Cardiac muscle cell (in vitro differentiated cells and primary cell): ENCODE results near the gene LCN10. TPM values are rescaled to one million over a fixed set of nuclear protein-coding genes. Genes with fewer than 3 reads are reported as not detected.
"Not testable (repeated sequence)": the region's sequence is repeated elsewhere in the genome, so short reads cannot be mapped to it uniquely, and the experiment has no call there.

ENCODE experiments used
- DNase-seq, 2 donors: peaks; one replicate each; pipeline versions ENCODE4 v3.0.0 to v3.0.0-alpha.2; 2010 to 2017; ENCODE audit warnings: low read depth in 1 of 2, low spot score in 1 of 2
- H3K27ac ChIP-seq: fragments of 200-600 bp; sonication (generic); 2 replicates; pipeline ENCODE4 v1.5.1; 2016
- H3K27me3 ChIP-seq: fragments of 200-600 bp; sonication (generic); 2 replicates; pipeline ENCODE4 v1.6.0; 2016; ENCODE audit warnings: control low read depth
- H3K36me3 ChIP-seq: fragments of 200-600 bp; sonication (generic); 2 replicates; pipeline ENCODE4 v1.5.1; 2016; ENCODE audit warnings: control low read depth
- H3K4me1 ChIP-seq: fragments of 200-600 bp; sonication (generic); 2 replicates; pipeline ENCODE4 v1.8.1; 2017; ENCODE audit warnings: low read depth, mild to moderate bottlenecking, mixed run types
- H3K4me3 ChIP-seq: fragments of 200-600 bp; sonication (generic); 2 replicates; pipeline ENCODE4 v1.5.1; 2016; ENCODE audit warnings: mild to moderate bottlenecking
- H3K9me3 ChIP-seq: fragments of 200-600 bp; sonication (generic); 2 replicates; pipeline ENCODE4 v1.5.1; 2017; ENCODE audit warnings: low read depth, mild to moderate bottlenecking, control low read depth
- polyA plus RNA-seq: library from polyadenylated mRNA; unstranded; fragments of >200 nt; fragmentation: Nextera tagmentation; extraction: Ambion mirVana; gene quantifications from 2 replicates; pipeline ENCODE4 v1.2.1, GENCODE V29; 2016
- total RNA-seq: library from RNA; depleted of rRNA; stranded (reverse); fragments of >200 nt; gene quantifications from 2 replicates; pipeline ENCODE4 v1.2.3, GENCODE V29; 2016
- TF ChIP-seq, protein P1 (sequence below): IDR thresholded peaks from 2 replicates; pipeline ENCODE4 v1.5.1; 2012; ENCODE audit warnings: low read depth, mild to moderate bottlenecking, low read length

The LCN10 gene
- total and polyA plus RNA-seq, 2 experiments from 2014 or later: 0.63 to 0.71 TPM

DNA sequence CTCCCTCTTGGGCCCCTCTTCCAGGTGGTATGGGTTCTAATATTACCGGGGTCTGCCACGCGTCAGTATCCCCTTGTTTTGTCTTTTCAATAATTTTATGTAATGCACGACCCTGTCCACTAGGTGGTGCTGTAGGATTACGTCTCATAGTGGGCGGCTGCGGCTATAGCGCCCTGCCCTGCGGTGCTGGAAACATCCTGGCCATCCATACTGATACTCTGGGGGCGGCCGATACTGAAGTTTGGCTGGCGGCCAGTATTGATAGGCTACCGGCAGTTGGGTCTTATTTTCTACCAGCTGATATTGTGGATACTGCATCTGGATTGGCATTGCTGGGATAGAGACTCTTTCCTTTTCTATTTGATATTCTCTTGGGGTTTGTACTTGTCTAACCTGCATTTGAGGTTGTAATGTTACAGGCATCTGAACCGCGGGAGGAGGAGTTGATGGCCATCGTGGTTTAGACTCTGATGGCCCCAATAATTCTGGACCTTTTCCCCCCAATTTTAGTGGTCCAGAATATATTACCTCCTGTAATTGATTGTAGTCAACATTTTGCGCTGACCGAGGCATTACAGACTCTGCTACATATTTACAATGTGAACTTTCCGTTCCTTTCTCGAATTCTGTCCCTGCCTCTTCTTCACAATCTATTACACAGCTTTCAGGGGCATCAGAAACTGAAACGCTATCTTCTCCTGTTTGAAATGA lies 45.1 kb upstream of the LCN10 start:
- no peaks in the 10 kb centered on the region for H3K27me3 ChIP-seq
- no peaks in the 10 kb centered on the region for H3K36me3 ChIP-seq
- TF ChIP-seq, protein P1, sequence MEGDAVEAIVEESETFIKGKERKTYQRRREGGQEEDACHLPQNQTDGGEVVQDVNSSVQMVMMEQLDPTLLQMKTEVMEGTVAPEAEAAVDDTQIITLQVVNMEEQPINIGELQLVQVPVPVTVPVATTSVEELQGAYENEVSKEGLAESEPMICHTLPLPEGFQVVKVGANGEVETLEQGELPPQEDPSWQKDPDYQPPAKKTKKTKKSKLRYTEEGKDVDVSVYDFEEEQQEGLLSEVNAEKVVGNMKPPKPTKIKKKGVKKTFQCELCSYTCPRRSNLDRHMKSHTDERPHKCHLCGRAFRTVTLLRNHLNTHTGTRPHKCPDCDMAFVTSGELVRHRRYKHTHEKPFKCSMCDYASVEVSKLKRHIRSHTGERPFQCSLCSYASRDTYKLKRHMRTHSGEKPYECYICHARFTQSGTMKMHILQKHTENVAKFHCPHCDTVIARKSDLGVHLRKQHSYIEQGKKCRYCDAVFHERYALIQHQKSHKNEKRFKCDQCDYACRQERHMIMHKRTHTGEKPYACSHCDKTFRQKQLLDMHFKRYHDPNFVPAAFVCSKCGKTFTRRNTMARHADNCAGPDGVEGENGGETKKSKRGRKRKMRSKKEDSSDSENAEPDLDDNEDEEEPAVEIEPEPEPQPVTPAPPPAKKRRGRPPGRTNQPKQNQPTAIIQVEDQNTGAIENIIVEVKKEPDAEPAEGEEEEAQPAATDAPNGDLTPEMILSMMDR: peak; percentile 65
- DNase-seq: peak; percentile 69 to 86
- peak overlapping the region; percentile 97 for H3K27ac ChIP-seq
- H3K9me3 ChIP-seq: no peaks in the 10 kb centered on the region
- H3K4me3 ChIP-seq: no peak overlapping the region
- peaks cover 59% of the 10 kb centered on the region for H3K4me1 ChIP-seq

- not testable (repeated sequence) for H3K36me3 ChIP-seq, DNase-seq, H3K27ac ChIP-seq, H3K27me3 ChIP-seq, H3K4me3 ChIP-seq, H3K9me3 ChIP-seq
- H3K4me1 ChIP-seq: peaks cover 54% of the 10 kb centered on the region
Observed at GRCh38 chr9:136786983-136787382, 44.2 kb upstream of the LCN10 start.

GRCh38 chr9:136786451-136786850 lies 43.7 kb upstream of the LCN10 start:
- Histone ChIP-seq H3K36me3 (no peaks in the 10 kb centered on the region), H3K9me3 (no peaks in the 10 kb centered on the region), H3K4me1 (peaks cover 53% of the 10 kb centered on the region), H3K27me3 (no peaks in the 10 kb centered on the region), H3K4me3 (no peak overlapping the region), H3K27ac (peak overlapping the region; percentile 90)
- TF ChIP-seq, protein P1: no peak
- DNase-seq: no peak

GRCh38 chr9:136785565-136786355 lies 43.0 kb upstream of the LCN10 start:
- not testable (repeated sequence) for H3K27me3 ChIP-seq, H3K4me3 ChIP-seq

GRCh38 chr9:136784997-136785361 lies 42.2 kb upstream of the LCN10 start:
- peak in 1 of 2 donors; percentile 32 for DNase-seq
- TF ChIP-seq, protein P1: no peak
- no peaks in the 10 kb centered on the region for H3K27me3 ChIP-seq
- peaks cover 47% of the 10 kb centered on the region for H3K4me1 ChIP-seq
- H3K9me3 ChIP-seq: no peaks in the 10 kb centered on the region
- no peaks in the 10 kb centered on the region for H3K36me3 ChIP-seq
- H3K27ac ChIP-seq: peak overlapping the region; percentile 90
- H3K4me3 ChIP-seq: no peak overlapping the region

More at GRCh38 chr9:136785565-136786355, 43.0 kb upstream of the LCN10 start:
- Histone ChIP-seq H3K27ac (peak overlapping the region; percentile 90), H3K4me1 (peaks cover 53% of the 10 kb centered on the region)
- not testable (repeated sequence) for DNase-seq, H3K9me3 ChIP-seq, H3K36me3 ChIP-seq

DNA sequence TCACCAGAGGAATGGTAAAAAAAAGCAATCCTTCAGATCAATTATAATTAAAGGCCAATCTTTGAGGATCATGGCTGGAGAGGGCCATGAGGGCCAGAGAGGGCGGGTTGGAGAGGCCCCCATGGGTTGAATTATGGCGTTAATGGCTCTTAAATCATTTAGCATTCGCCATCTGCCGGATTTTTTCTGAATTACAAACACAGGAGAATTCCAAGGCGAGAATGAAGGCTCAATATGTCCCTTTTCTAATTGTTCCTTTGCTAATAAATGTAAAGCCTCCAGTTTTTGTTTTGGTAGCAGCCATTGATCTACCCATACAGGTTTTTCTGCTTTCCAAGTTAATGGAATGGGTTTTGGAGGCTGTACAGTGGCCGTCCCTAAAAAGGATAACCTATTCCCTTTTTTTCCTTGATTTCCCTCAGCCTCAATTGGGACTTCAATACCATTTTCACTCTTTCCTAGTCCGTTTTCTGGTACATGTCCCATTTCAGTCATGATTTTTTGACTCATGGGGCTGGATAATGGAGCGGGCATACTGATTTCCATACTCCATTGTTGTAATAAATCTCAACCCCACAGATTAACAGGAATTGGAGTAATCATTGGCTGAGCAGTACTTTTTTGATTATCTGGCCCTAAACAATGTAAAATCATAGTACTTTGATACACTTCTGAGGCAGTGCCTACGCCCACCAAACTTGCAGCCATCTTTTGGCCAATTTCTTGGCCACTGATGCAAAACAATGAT lies 41.7 kb upstream of the LCN10 start:
- TF ChIP-seq, protein P1: peak; percentile 19
- H3K27me3 ChIP-seq: no peaks in the 10 kb centered on the region
- DNase-seq: peak; percentile 46 to 53
- no peaks in the 10 kb centered on the region for H3K9me3 ChIP-seq
- H3K4me1 ChIP-seq: peaks cover 42% of the 10 kb centered on the region
- no peak overlapping the region for H3K4me3 ChIP-seq
- H3K36me3 ChIP-seq: no peaks in the 10 kb centered on the region
- H3K27ac ChIP-seq: peak overlapping the region; percentile 90
